Neural progenitor cell (in vitro differentiated cells): Measurements from ENCODE around the gene GLT8D2. TPM values are rescaled to one million over a fixed set of nuclear protein-coding genes. Genes with fewer than 3 reads are reported as not detected.
"Not testable (repeated sequence)": the region's sequence is repeated elsewhere in the genome, so short reads cannot be mapped to it uniquely, and the experiment has no call there.

Source experiments
- DNase-seq: peaks from one replicate; pipeline ENCODE4 v3.0.0-alpha.2; 2016; ENCODE audit warnings: low spot score
- H2AFZ ChIP-seq: fragments of 200-600 bp; sonication (generic); replicated peaks from 2 replicates; pipeline ENCODE4 v1.6.1; 2016; ENCODE audit warnings: antibody characterized with exemption
- H3F3A ChIP-seq: fragments of 200-600 bp; sonication (generic); 2 replicates; pipeline ENCODE4 v1.6.1; 2016; ENCODE audit warnings: antibody characterized with exemption, low read depth
- H3K27ac ChIP-seq: fragments of 200-600 bp; sonication (generic); 2 replicates; pipeline ENCODE4 v1.5.1; 2016; ENCODE audit warnings: mild to moderate bottlenecking
- H3K27me3 ChIP-seq: fragments of 200-600 bp; sonication (generic); 2 replicates; pipeline ENCODE4 v1.6.1; 2016; ENCODE audit warnings: mild to moderate bottlenecking, moderate library complexity
- H3K36me3 ChIP-seq: fragments of 200-600 bp; sonication (generic); 2 replicates; pipeline ENCODE4 v1.5.1; 2016
- H3K4me1 ChIP-seq: fragments of 200-600 bp; sonication (generic); 2 replicates; pipeline ENCODE4 v1.6.1; 2016; ENCODE audit warnings: mixed run types
- H3K4me2 ChIP-seq: fragments of 200-600 bp; sonication (generic); 2 replicates; pipeline ENCODE4 v1.6.1; 2016
- H3K4me3 ChIP-seq: fragments of 200-600 bp; sonication (generic); 2 replicates; pipeline ENCODE4 v1.5.1; 2016
- H3K79me2 ChIP-seq: fragments of 200-600 bp; sonication (generic); 2 replicates; pipeline ENCODE4 v1.6.1; 2016; ENCODE audit warnings: low read depth
- H3K9ac ChIP-seq: fragments of 200-600 bp; sonication (generic); 2 replicates; pipeline ENCODE4 v1.6.1; 2016
- H3K9me3 ChIP-seq: fragments of 200-600 bp; sonication (generic); 2 replicates; pipeline ENCODE4 v1.5.1; 2016; ENCODE audit warnings: low read depth
- H4K20me1 ChIP-seq: fragments of 200-600 bp; sonication (generic); 2 replicates; pipeline ENCODE4 v1.6.1; 2016; ENCODE audit warnings: low read depth
- H3K27ac Mint-ChIP-seq: 3 replicates; pipeline ENCODE4 v1.8.0; 2021; ENCODE audit warnings: mixed read lengths
- H3K27me3 Mint-ChIP-seq: 2 replicates; pipeline ENCODE4 v1.8.0; 2022; ENCODE audit warnings: low read depth, mild to moderate bottlenecking, inconsistent platforms, moderate library complexity, mixed read lengths; ENCODE audit not compliant: insufficient read depth
- H3K36me3 Mint-ChIP-seq: 3 replicates; pipeline ENCODE4 v1.8.0; 2021; ENCODE audit warnings: mixed read lengths
- H3K4me1 Mint-ChIP-seq: 3 replicates; pipeline ENCODE4 v1.8.0; 2021; ENCODE audit warnings: mixed read lengths
- H3K4me3 Mint-ChIP-seq: 3 replicates; pipeline ENCODE4 v1.8.0; 2021; ENCODE audit warnings: mild to moderate bottlenecking, moderate library complexity, mixed read lengths
- H3K9me3 Mint-ChIP-seq: 3 replicates; pipeline ENCODE4 v1.8.0; 2020; ENCODE audit warnings: mixed read lengths
- CTCF ChIP-seq: fragments of 200-600 bp; sonication (generic); IDR thresholded peaks from 2 replicates; pipeline ENCODE4 v1.5.1; 2017; ENCODE audit warnings: antibody characterized with exemption, mild to moderate bottlenecking
- EZH2 ChIP-seq: fragments of 200-600 bp; sonication (generic); IDR thresholded peaks from 2 replicates; pipeline ENCODE4 v1.6.1; 2017; ENCODE audit warnings: antibody characterized with exemption, mild to moderate bottlenecking, moderate library complexity
- EZH2phosphoT487 ChIP-seq: fragments of 200-600 bp; sonication (generic); IDR thresholded peaks from 2 replicates; pipeline ENCODE4 v1.6.1; 2017; ENCODE audit warnings: antibody characterized with exemption
- total RNA-seq: library from RNA; depleted of rRNA; stranded (reverse); fragments of >200 nt; gene quantifications from 2 replicates; pipeline ENCODE4 v1.2.3, GENCODE V29; 2015; ENCODE audit warnings: low replicate concordance

The GLT8D2 gene
- total RNA-seq, 1 donor from 2014 or later, result 3.9 TPM

- H3K36me3 Mint-ChIP-seq, H3K27me3 ChIP-seq, DNase-seq, H3K27ac Mint-ChIP-seq, H3K4me3 Mint-ChIP-seq, H3K9me3 Mint-ChIP-seq, H3K4me1 Mint-ChIP-seq, H3K4me2 ChIP-seq, H3K9ac ChIP-seq, H3K4me1 ChIP-seq, H3K79me2 ChIP-seq, H3K27me3 Mint-ChIP-seq, H3F3A ChIP-seq, H4K20me1 ChIP-seq, H3K9me3 ChIP-seq, H2AFZ ChIP-seq, H3K4me3 ChIP-seq, H3K27ac ChIP-seq, H3K36me3 ChIP-seq: not testable (repeated sequence)
Measured at GRCh38 chr12:104036143-104036542, 13.8 kb downstream of the GLT8D2 start.

GRCh38 chr12:104030596-104030995 lies 19.4 kb downstream of the GLT8D2 start:
- H3K27ac ChIP-seq, H4K20me1 ChIP-seq, H2AFZ ChIP-seq, H3K27ac Mint-ChIP-seq, H3K27me3 Mint-ChIP-seq, H3K9ac ChIP-seq, H3K27me3 ChIP-seq, H3K4me1 Mint-ChIP-seq, H3K9me3 ChIP-seq, H3K36me3 Mint-ChIP-seq, H3K4me2 ChIP-seq, H3K79me2 ChIP-seq, H3K4me3 Mint-ChIP-seq, H3K4me1 ChIP-seq, H3K9me3 Mint-ChIP-seq, H3K4me3 ChIP-seq, DNase-seq, H3K36me3 ChIP-seq, H3F3A ChIP-seq: not testable (repeated sequence)

GRCh38 chr12:104026841-104027599 lies 23.0 kb downstream of the GLT8D2 start:
- Mint-ChIP-seq H3K4me3 (no peak overlapping the region), H3K27ac (no peak overlapping the region), H3K9me3 (peaks cover 8% of the 10 kb centered on the region), H3K27me3 (no peaks in the 10 kb centered on the region), H3K36me3 (no peaks in the 10 kb centered on the region), H3K4me1 (no peaks in the 10 kb centered on the region)
- Histone ChIP-seq H3K4me2 (no peak overlapping the region), H3K4me1 (no peaks in the 10 kb centered on the region), H3K79me2 (no peaks in the 10 kb centered on the region), H3K9ac (no peak overlapping the region), H3F3A (no peaks in the 10 kb centered on the region), H3K27ac (no peak overlapping the region), H3K4me3 (no peak overlapping the region), H3K27me3 (no peaks in the 10 kb centered on the region), H3K9me3 (peaks cover 7% of the 10 kb centered on the region), H3K36me3 (no peaks in the 10 kb centered on the region), H4K20me1 (no peaks in the 10 kb centered on the region), H2AFZ (no peak overlapping the region)
- no peak for DNase-seq
- TF ChIP-seq EZH2phosphoT487, result no peak
- TF ChIP-seq EZH2, result no peak
- TF ChIP-seq CTCF, result no peak

GRCh38 chr12:104025771-104026170 lies 24.2 kb downstream of the GLT8D2 start:
- no peak for DNase-seq
- H3F3A ChIP-seq, result no peaks in the 10 kb centered on the region
- H3K9ac ChIP-seq, result no peak overlapping the region
- H3K9me3 ChIP-seq, result peaks cover 7% of the 10 kb centered on the region
- no peak overlapping the region for H3K4me3 ChIP-seq
- H3K27me3 Mint-ChIP-seq, result no peaks in the 10 kb centered on the region
- TF ChIP-seq EZH2 (no peak), EZH2phosphoT487 (no peak), CTCF (no peak)
- no peaks in the 10 kb centered on the region for H3K36me3 ChIP-seq
- H3K36me3 Mint-ChIP-seq, result no peaks in the 10 kb centered on the region
- no peak overlapping the region for H3K4me3 Mint-ChIP-seq
- no peak overlapping the region for H3K27ac ChIP-seq
- peaks cover 8% of the 10 kb centered on the region for H3K9me3 Mint-ChIP-seq
- H3K4me2 ChIP-seq, result no peak overlapping the region
- H4K20me1 ChIP-seq, result no peaks in the 10 kb centered on the region
- H3K4me1 ChIP-seq, result no peaks in the 10 kb centered on the region
- H3K27me3 ChIP-seq, result no peaks in the 10 kb centered on the region
- no peaks in the 10 kb centered on the region for H3K4me1 Mint-ChIP-seq
- H2AFZ ChIP-seq, result no peak overlapping the region
- H3K27ac Mint-ChIP-seq, result no peak overlapping the region
- H3K79me2 ChIP-seq, result no peaks in the 10 kb centered on the region
